Lower leg skin (tissue), 4 donors: ENCODE results near the gene INSL3. TPM values are rescaled to one million over a fixed set of nuclear protein-coding genes. Genes with fewer than 3 reads are reported as not detected.

Source experiments
- DNase-seq, 2 donors: peaks; one replicate each; pipeline ENCODE4 v3.0.0-alpha.2; 2019; ENCODE audit warnings: low spot score in 2 of 2
- H3K4me3 ChIP-seq: fragments of 200-600 bp; sonication (generic); 2 replicates; pipeline ENCODE4 v1.5.1; 2017; ENCODE audit warnings: mild to moderate bottlenecking, low read depth; ENCODE audit not compliant: poor library complexity, severe bottlenecking
- CTCF ChIP-seq, 3 donors: fragments of 450-650 bp; IDR thresholded peaks; one replicate each; pipeline ENCODE4 v1.5.1; 2016; ENCODE audit warnings: antibody characterized with exemption in 3 of 3, mild to moderate bottlenecking in 3 of 3, moderate library complexity in 2 of 3
- POLR2A ChIP-seq, 2 donors: fragments of 450-650 bp; IDR thresholded peaks; one replicate each; pipeline ENCODE4 v1.6.1; 2016 to 2017; ENCODE audit warnings: antibody characterized with exemption in 2 of 2, mild to moderate bottlenecking in 1 of 2, moderate library complexity in 1 of 2
- WGBS, 2 donors: methylation state at CpG; one replicate each; pipeline ENCODE4 v1.1.5; 2018; 5-methylcytosine and 5-hydroxymethylcytosine counted together
- intact Hi-C: fragments of 100-400 bp; cut with DNase I; formaldehyde crosslinking; loops from one replicate; pipeline ENCODE4 v1.15.0; 2023; ENCODE audit warnings: low total_unique reads
- total RNA-seq, 4 donors: library from RNA; depleted of rRNA; stranded (reverse); fragments of >200 nt; gene quantifications; one replicate each; pipeline ENCODE4 v1.1.0, GENCODE V29; 2016

INSL3 gene
- total RNA-seq, 4 donors from 2014 or later: not detected

GRCh38 chr19:17830567-17831418 lies 9.5 kb upstream of the INSL3 start:
- TF ChIP-seq POLR2A (IDR thresholded peaks at IDR 0.05): no peak
- TF ChIP-seq CTCF (IDR thresholded peaks at IDR 0.05): no peak
- no peak overlapping the region for H3K4me3 ChIP-seq
- DNase-seq: peak in 1 of 2 donors; percentile 87
- intact Hi-C loops: no loop called here
- 20 to 25% methylated on average over 24 to 50 of the region's 50 CpGs for WGBS, 2 donors

GRCh38 chr19:17829855-17830566 lies 8.7 kb upstream of the INSL3 start:
- no peak overlapping the region for H3K4me3 ChIP-seq
- TF ChIP-seq POLR2A (IDR thresholded peaks at IDR 0.05) (no peak), CTCF (IDR thresholded peaks at IDR 0.05) (no peak)
- intact Hi-C loops: no loop called here
- WGBS, 2 donors: 23 to 24% methylated on average over 29 of the region's 29 CpGs
- DNase-seq: no peak

- TF ChIP-seq POLR2A (IDR thresholded peaks at IDR 0.05) (no peak), CTCF (IDR thresholded peaks at IDR 0.05) (no peak)
- intact Hi-C loops: no loop called here
- DNase-seq: no peak
- WGBS, 2 donors: 81 to 91% methylated on average over 13 of the region's 13 CpGs
- no peak overlapping the region for H3K4me3 ChIP-seq
Measured at GRCh38 chr19:17826508-17827056, 5.3 kb upstream of the INSL3 start.

GRCh38 chr19:17824339-17824738 lies 3.0 kb upstream of the INSL3 start:
- no peak overlapping the region for H3K4me3 ChIP-seq
- DNase-seq: no peak
- intact Hi-C loops: no loop called here
- WGBS, 2 donors: 64 to 69% methylated on average over 7 to 8 of the region's 8 CpGs
- TF ChIP-seq POLR2A (IDR thresholded peaks at IDR 0.05) (no peak), CTCF (IDR thresholded peaks at IDR 0.05) (no peak)

- TF ChIP-seq CTCF (IDR thresholded peaks at IDR 0.05): no peak
- intact Hi-C loops: no loop called here
- 67 to 69% methylated on average over 11 to 13 of the region's 13 CpGs for WGBS, 2 donors
Measured at GRCh38 chr19:17817668-17818363, 3.5 kb downstream of the INSL3 start.

More at GRCh38 chr19:17817668-17818363, 3.5 kb downstream of the INSL3 start:
- no peak overlapping the region for H3K4me3 ChIP-seq
- DNase-seq: no peak
